IPS DF 19.7 (cell line): Measurements from ENCODE around the gene SPHK1.

Experiments used
- DNase-seq: peaks from one replicate; pipeline ENCODE4 v3.0.0-alpha.2; 2013; ENCODE audit warnings: low read depth, low spot score

SPHK1 gene

DNA sequence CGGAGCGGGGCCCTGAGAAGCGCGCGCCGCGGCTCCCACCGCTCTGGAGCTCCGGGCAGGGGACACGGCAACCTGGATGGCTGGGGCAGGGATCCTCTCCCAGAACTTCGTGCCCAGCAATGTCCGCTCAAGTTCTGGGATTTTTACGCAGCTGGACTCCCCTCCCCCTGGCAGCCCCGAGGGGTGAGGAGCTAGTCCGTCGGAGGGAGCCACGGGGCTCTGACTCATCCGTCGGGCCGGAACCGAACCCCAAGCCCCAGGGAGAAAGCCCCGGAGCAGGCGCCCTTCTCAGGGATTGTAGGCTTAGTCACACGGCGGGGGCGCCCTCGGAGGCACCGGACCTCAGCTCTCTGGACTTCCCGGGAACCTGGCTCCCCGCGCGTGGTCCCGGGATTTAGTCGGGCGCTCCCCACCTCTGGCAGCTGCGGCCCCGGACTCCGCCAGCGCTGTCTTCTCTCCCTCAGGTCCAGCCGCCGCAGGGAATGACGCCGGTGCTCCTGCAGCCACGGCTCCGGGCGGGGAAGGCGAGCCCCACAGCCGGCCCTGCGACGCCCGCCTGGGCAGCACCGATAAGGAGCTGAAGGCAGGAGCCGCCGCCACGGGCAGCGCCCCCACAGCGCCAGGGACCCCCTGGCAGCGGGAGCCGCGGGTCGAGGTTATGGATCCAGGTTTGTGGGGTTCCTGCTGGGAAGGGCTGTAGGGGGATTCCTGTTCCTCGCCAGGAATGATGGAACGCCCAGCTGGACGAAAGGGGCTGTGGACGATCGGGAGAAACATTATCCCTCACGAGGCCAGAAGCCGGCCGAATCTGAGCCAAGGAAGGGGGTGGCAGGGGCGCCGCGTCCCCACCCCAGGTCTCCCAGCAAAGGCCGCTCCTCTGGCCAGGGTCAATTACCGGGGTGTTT is 830 bp downstream of the SPHK1 start:
- no peak for DNase-seq

GRCh38 chr17:76385892-76386786 is 1.7 kb downstream of the SPHK1 start:
- no peak for DNase-seq

DNA sequence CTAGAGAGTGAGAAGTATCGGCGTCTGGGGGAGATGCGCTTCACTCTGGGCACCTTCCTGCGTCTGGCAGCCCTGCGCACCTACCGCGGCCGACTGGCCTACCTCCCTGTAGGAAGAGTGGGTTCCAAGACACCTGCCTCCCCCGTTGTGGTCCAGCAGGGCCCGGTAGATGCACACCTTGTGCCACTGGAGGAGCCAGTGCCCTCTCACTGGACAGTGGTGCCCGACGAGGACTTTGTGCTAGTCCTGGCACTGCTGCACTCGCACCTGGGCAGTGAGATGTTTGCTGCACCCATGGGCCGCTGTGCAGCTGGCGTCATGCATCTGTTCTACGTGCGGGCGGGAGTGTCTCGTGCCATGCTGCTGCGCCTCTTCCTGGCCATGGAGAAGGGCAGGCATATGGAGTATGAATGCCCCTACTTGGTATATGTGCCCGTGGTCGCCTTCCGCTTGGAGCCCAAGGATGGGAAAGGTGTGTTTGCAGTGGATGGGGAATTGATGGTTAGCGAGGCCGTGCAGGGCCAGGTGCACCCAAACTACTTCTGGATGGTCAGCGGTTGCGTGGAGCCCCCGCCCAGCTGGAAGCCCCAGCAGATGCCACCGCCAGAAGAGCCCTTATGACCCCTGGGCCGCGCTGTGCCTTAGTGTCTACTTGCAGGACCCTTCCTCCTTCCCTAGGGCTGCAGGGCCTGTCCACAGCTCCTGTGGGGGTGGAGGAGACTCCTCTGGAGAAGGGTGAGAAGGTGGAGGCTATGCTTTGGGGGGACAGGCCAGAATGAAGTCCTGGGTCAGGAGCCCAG is 2.8 kb downstream of the SPHK1 start:
- DNase-seq = no peak

GRCh38 chr17:76388966-76389888 is 4.8 kb downstream of the SPHK1 start:
- DNase-seq = no peak

- no peak for DNase-seq
These were observed 5.6 kb downstream of the SPHK1 start for GRCh38 chr17:76390003-76390421.

DNA sequence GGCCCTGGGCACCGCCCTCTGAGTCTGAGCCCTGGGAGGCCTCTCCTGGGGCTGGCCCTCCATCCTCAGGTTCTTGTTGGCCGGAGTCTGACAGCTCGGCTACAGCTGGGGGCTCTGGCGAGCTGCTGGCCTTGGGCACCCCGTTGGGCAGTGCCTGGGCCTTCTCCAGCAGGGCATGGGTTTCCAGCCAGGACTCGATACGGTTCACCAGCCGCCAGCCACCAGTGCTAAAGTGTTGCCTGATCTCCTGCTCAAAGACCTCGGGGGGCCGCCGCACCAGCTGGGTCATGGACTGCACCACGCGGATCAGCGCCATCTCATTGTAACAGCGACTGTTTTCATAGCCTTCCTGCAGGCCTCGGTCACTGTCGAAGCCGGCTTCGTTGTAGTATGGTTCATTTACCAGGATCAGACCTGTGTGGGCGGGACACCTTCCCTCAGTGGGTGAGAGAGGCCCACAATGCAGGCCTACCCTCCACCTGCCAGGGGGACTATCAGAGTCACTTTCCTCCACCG is 6.8 kb downstream of the SPHK1 start:
- DNase-seq = no peak

DNA sequence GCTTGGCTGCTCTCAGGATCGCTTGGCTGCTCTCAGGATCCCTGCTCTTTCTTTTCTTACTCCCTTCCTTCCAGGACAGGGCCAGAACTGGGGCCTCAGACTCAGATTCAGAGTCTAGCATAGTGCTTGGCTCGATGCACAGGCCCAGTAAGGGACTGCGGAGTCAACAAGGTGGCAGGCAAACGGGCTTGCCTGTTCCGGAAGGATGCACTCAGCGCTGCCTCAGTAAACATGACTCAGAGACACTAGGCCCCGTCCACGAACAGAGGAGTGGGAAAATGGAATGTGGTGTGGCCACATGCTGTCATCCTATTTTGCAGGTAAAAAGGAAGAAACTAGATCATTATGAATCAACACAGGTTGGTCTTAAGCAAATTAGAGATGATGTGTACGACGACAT is 9.8 kb downstream of the SPHK1 start:
- no peak for DNase-seq

- no peak for DNase-seq
These were observed 11.6 kb downstream of the SPHK1 start for GRCh38 chr17:76395980-76396379.

DNA sequence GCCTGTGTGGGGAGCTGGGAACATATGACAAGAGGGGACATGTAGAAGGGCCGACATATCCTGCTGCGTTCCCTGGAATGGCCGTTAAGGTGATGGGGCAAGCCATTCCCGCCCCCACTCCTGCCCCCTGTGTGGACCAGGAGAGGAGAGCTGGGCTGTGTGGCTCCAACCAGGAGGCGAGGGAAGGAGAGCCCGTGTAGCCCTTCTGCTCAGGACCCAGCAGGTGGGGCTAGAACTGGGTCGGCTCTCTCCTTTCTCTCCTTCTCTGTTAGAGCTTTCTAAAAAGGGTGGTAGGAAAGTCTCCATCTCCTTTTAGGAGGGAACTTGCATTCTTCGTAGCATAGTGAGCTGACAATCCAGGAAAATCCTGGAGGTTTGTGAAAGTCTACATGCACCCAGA is 12.8 kb downstream of the SPHK1 start:
- no peak for DNase-seq

DNA sequence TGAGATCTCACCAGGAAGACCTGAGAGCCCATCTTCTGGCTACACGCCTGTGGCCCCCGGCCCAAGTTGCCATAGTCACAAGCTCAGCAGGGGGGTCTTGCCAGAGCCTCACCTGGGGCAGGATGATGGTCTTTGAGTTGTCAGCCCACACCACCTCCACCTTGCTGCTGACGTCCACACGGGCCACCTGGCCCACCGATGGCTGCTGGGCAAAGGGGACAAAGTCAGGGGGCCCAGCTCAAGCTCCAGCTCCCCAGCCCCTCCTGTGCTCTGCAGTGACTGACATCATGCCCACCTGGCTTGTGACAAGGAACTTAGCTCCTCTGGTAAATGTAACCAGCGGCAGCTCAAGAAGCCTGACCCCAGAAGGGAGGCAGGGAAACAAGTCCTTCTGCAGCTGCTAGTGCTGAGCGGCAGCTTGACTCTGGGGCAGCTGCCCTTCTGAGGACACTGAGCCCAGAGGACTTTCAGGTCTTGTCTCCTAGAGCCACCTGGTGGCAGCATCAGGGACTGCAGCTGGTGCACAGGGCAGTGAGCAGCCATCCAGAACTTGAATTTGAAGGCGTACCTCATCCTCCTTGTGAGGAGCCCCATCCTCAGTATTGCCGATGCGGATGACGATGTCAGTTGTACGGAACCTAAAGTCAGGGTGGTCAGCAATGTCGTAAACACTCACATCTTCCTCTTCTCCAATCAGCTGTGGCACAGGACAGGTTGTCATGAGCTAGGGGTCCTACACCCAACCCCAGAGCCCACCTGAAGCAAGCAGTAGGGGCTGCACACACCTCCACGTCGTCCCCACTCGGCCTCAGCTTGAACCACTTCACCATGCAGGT is 13.5 kb downstream of the SPHK1 start:
- no peak for DNase-seq

GRCh38 chr17:76398523-76399174 is 14.2 kb downstream of the SPHK1 start:
- DNase-seq = no peak

GRCh38 chr17:76399175-76400172 is 15.1 kb downstream of the SPHK1 start:
- DNase-seq = no peak

DNA sequence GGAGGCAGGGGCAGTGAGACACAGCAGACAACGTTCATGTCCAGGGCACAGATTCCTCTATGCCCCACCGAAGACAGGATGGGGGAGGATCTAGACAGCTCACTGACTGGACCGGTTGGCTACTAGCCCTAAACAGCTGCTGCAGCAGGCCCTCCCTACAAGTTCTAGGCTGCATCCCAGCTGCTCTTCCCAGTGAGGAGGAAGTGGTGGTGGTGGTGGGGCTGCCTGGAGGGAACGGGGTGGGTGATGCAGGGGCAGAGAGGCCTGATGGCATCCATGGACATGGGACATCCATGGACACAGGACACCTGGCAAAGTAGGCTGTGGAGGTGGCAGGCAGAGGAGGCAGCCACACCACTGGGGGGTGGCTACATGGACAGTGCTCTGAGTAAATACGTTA is 18.3 kb downstream of the SPHK1 start:
- DNase-seq = no peak

- no peak for DNase-seq
These were observed 19.8 kb downstream of the SPHK1 start for GRCh38 chr17:76404256-76404655.

GRCh38 chr17:76404976-76405563 is 20.7 kb downstream of the SPHK1 start:
- DNase-seq = no peak

GRCh38 chr17:76405607-76405966 is 21.2 kb downstream of the SPHK1 start:
- DNase-seq = no peak

DNA sequence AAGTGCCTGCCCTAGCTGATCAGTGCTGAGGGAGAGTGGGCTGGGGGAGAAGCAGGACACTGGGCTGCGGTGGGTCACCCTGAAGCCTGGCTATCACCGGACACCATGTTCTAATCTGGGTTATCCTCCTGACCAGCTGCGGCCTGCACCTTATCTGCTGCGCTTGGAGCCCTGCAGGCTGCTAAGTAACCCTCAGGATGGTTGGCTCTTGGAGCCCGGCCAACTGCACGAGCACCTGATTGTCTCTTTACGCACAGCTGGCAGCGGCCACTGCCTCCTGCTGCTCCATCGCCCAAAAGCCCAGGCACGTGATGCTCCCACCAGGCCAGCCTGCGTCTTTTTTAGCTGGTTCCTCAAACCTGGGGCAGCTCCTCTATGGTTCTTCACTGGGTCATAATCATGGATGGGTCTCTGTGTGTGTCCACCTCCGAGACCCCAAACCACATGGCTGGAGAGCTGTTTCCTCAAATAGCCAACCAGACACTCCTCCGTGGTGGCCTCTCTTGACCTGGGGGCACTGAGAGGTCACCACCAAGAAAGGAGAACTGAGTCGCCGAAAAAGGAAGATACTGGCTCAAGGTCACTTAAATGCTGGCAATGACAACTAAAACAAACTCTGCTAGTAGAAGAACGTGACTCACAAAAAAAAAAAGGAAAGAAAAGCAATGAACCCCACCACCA is 21.7 kb downstream of the SPHK1 start:
- no peak for DNase-seq
